HuH-7.5 (cell line): ENCODE data around the gene CA7.
"Not testable (repeated sequence)": the region's sequence is repeated elsewhere in the genome, so short reads cannot be mapped to it uniquely, and the experiment has no call there.

Source experiments
- DNase-seq: peaks from one replicate; pipeline ENCODE4 v3.0.0; 2011; ENCODE audit warnings: low spot score

CA7 gene

DNA sequence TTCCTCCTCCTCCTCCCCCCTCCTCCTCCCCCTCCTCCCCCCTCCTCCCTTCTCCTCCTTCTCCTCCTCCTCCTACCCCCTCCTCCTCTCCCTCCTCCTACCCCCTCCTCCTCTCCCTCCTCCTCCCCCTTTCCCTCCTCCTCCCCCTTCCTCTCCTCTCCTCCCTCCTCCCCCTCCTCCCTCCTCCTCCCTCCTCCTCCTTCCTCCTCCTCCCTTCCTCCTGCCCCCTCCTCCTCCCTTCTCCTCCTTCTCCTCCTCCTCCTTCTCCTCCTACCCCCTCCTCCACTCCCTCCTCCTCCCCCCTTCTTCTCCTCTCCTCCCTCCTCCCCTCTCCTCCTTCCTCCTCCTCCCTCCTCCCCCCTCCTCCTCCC is 29.5 kb downstream of the CA7 start:
- no peak for DNase-seq

DNA sequence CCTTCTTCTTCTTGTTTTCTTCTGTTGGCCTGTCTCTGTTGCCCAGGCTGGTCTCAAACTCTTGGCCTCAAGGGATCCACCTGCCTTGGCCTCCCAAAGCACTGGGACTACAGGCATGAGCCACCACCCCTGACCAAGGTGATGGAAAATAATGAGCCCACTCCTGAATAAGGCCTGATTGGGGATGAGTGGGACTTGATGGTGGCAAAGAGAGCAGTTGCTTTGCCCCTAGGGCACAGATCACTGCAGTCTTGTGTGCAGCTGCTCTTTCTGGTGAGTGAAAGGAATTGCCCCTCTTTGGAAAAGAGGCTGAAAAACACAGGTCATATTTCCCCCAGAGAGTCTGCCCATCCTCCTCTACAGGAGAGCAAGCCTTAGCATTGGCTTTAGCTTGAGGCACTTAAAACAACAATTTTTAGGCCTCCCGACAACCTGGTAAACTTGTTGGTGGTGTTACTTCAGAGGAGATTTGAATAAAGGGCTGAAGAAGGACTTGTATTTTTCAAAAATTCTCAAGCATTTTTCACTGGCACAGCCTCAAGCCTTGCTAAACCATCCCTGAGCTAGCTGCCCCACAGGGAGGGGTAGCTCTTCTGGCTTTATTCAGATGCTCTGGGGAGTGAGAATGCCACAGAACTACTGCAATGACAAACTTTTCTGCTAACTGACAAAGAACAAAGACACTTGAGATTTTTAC is 30.0 kb downstream of the CA7 start:
- DNase-seq = no peak

DNA sequence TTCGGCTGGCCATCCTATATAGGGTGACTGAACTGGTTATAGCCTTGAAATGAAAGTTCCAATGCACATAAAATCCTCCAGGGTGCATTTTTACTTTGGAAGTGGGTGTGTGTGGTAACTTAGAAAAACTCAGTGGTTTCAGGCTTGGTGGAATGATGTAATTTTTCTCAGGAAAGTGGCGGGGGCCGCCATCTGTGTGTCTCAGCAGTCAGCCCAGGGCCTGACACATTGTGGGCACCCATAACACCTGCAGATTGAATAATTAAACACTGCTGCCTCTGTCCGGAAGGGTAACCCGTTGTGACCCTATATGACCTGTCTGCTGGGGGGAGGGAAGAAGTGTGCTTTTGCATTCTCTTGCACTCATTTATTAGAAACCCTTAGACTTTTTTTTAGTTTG is 33.9 kb downstream of the CA7 start:
- no peak for DNase-seq

DNA sequence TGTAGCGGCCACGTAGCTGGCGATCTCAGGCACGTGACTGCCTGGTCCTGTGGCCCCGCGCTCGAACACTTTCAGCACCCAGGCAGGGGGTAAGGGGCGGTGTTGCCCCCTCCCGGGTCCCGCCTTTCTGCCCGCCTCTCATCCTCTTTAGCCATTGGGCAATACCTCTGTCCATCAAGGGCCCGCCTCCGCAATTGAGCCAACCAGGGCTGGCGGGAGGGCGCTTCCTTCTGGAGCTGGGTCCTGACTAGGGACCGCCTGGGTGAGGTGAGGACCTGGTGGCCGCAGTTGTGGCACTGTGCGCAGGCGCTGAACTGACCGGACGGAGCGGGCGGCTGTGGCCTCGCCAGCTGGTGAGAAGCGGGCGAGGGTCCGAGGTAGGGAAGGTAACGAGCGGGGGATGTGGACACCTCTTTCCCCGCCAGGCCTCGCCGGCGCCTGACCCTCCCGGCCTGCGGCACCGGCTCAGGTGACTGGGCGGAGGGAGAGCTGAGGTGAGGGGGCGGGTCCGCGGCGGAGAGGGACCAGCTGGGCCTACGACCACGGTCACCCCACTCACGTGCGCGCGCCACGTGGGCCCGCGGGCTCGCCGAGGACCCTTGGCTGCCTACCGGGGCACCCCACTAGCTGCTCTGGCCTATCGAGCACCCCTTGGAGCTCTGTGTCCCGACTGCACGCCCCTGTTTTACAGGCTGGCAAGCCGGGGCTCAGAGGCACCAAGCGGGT is 36.2 kb downstream of the CA7 start, which contains the start of gene PDP2:
Gene PDP2, plus strand, starts transcription at position 228 of the 726 bp plus-strand sequence. CDS start 3,770 bp downstream, outside the sequence.
- peak; percentile 83 for DNase-seq

DNA sequence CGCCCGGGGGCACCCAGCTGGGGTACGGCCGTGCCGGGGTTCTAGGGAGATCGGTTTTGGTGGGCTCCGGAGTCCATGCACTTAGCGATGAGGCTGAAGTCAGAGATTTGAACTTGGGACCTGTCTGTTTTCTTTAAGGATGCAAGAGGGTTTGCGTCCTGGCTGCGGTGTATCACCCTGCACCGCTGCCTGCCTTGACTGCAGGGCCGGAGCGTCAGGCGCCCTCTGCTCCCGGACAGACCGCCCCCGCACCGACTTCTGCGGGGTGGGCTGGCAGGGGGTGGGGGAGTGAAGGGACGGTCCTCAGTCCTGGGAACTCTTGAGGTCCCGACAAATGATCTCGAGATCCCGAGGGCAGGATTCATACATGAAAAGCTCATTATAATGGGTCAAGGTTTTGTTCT is 36.8 kb downstream of the CA7 start:
- DNase-seq = no peak

DNA sequence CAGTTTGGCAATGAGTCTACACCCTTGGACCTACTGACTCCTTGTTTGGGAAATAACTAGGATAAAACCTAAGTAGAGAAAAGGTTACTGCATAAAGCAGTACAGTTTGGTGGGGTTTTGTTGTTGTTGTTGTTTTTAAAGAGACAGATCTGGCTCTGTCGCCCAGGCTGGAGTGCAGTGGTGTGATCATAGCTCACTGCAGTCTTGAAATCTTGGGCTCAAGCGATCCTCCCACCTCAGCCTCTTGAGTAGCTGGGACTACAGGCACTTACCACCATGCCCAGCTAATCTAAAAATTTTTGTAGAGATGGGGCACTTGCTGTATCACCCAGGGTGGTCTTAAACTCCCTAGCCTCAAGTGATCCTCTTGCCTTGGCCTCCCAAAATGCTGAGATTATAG is 37.3 kb downstream of the CA7 start:
- DNase-seq = no peak

DNA sequence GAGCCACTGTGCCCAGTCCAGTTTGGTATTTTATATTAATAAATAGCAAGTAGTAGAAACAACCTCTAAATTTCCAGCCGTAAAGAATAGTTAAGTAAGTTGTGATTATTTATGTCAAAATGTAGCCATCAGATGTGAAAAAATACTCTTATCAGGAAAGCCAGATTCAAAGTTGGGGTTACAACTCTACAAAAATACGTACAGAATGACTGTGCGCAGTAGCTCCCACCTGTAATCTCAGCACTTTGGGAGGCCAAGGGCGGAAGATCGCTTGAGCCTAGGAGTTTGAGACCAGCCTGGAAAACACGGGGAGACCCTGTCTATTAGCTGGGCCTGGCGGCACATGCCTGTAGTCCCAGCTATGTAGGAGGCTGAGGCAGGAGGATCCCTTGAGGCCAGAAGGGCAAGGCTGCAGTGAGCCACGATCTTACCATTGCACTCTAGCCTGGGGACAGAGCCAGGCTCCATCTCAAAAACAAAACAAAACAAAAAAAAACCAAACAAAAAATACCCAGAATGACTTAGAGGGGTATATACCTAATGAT is 37.8 kb downstream of the CA7 start:
- no peak for DNase-seq

DNA sequence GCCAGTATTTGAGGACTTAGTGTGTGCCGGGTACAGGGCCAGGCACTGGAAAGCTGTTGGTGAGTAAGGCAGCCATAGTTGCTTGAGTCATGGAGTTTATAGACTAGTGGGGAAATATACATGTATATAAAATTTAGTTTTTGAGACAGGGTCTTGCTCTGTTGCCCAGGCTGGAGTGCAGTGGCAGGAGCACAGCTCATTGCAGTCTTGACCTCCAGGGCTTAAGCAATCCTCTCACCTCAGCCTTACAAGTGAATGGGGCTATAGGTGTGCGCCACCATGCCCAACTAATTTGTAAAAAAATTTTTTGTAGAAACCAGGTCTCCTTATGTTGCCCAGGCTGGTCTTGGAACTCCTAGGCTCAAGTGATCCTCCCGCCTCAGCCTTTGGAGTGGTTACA is 38.5 kb downstream of the CA7 start:
- no peak for DNase-seq

DNA sequence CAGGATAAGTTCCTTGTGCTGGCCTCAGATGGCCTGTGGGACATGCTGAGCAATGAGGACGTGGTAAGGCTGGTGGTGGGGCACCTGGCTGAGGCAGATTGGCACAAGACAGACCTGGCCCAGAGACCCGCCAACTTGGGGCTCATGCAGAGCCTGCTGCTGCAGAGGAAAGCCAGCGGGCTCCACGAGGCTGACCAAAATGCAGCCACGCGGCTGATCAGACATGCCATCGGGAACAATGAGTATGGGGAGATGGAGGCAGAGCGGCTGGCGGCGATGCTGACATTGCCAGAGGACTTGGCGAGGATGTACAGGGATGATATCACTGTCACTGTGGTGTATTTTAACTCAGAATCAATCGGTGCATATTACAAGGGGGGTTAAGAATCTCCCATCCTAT is 41.3 kb downstream of the CA7 start:
- DNase-seq = no peak

DNA sequence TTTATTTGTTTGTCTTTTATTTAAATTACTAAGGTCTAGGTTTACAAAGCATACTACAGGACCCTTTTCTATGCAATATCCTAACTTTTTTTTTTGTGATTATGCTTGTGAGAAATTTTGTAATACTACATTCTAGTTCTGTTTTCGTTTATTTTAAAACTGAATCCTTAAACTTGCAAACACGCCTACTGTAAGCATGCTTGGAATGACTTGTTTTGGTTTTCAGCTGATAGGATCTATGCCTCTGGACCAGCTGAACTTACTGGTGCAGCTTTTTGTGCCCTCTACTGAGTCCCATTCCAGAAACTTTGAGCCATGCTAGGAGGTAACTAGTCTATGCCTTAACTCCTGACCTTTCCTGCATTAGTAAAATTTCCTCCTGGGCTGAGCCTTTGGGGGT is 42.1 kb downstream of the CA7 start:
- DNase-seq = no peak

DNA sequence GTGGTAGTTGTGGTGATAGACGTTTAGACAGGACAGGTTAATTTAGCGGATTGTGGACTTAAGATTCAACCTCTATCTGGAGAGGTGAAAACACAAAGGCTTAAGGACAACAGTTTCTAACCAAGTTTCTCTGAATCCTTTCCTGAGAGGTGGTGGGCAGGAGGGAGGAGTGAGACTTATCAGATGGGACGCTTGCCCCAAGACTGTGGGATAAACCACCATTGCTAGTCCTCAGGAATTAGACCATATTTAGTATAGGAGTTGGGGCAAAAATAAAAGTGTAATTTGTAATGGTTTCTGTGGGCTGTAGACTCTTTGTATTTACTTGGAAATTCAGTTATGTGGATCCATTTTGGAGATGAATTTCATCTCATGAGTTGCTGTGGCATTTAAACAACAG is 42.7 kb downstream of the CA7 start:
- no peak for DNase-seq

DNA sequence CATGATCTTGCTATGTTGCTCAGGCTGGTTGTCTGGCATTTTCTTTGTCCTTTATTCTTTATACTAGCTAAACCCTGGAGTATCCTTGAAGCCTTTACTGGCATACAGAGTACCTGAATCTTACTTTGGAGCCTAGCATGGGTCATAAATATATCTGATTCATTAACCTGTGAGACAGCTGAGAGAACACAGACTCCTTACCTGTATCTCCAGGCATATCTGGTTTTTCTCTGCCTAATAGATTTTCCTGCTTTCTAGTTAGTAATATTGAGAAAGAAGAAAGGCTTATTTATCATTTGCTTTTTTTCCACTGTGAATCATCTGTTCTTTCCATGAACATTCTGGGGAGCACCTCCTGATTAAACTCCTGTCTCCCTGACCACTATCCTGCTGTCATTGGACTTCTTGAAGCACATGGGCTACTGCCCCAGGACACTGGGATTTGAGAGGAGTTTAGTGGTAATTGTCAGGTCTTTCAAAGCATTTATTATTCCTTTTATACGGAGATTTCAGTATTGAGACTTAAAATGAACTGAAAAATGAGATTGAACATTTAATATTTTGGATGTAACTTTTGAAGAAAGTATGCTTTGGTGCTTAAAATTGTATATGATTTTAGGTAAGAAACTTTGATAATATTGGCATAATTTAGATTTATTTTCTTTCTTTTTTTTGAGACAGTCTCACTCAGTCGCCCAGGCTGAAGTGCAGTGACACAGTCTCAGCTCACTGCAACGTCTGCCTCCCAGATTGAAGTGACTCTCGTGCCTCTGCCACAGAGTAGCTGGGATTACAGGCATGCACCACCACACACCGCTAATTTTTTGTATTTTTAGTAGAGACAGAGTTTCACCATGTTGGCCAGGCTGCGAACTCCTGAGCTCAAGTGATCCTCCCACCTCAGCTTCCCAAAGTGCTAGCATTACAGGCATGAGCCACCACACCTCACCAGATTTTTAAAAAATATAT is 44.7 kb downstream of the CA7 start:
- DNase-seq = no peak

DNA sequence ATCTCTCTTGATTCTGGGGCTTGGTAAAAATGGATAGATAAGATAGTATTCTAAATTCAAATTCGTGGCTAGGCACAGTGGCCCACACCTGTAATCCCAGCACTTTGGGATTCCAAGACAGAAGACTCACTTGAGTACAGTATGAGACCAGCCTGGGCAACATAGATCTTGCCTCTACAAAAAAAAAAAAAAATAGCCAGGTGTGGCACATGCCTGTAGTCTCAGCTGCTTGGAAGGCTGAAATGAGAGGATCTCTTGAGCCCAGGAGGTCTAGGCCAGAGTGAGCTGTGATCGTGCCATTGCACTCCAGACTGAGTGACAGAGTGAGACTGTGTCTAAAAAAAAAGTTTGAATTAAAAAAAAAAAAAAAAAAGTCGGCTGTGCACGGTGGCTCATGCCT is 45.4 kb downstream of the CA7 start:
- DNase-seq = no peak

DNA sequence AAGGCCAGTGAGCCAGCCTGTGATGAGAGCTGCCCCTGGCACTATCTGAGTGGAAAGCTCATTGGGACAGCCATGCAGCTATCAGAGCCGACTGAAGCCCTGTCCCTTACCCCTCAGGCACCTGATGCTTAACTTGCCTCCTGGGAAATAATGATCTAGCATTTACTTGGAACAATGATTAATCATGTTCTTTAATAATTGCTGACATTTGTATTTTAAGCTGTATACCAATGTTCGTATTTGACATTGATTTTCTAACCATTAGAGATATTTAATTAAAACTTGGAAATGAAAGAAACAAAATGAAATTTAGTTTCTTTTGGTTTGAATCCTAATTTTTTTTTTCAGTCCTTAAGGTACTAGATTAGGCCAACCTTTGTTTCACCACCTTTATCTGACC is 46.6 kb downstream of the CA7 start:
- DNase-seq = no peak

DNA sequence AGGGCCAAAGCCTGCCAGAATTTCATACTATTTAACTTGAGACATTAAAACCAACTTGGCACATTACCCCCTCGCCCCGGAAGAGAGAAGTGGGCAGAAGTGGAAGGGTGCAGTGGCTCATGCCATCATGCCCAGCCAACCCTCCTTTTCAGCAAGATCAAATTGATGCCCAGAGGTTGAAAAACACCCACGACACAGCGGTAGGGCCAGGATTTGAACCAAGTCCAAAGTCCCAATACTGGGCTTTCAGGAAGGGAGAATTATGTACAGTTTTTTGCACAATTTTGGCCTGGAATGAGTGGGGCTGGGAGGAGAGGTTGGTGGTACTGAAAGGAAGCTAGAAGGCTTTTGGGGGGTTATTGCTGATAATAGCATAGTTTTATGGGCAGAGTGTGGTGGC is 47.1 kb downstream of the CA7 start:
- no peak for DNase-seq

DNA sequence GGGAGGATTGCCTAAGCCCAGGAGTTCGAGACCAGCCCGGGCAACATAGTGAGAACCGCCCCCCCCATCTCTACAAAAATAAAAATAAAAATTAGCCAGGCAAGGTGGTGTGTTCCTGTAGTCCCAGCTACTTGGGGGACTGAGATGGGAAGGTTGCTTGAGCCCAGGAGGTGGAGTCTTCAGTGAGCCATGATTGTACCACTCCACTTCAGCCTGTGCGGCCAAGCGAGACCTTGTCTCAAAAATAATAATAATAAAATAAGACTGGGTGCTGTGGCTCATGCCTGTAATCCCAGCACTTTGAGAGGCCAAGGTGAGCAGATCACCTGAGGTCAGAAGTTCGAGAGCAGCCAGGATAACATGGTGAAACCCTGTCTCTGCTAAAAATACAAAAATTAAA is 47.6 kb downstream of the CA7 start:
- no peak for DNase-seq

DNA sequence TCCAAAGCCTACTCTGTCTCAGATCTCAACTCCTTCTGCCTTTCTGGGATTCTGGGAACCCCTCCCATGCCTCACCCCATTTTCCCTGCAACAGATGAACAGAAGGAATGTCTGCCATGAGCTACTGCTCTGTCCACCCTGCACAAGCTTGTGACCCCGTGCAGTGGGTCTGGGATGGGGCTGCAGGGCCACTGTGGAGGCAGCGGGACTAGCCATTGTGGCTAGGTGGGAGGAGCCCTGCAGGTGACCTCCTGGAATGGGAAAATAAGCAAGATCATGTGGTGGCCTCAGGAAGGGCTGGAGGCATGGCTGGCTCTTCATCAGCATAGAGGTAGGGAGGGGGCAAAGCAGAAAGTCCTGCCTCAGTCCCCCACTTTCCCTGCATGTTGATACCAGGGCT is 49.8 kb downstream of the CA7 start:
- DNase-seq = no peak

DNA sequence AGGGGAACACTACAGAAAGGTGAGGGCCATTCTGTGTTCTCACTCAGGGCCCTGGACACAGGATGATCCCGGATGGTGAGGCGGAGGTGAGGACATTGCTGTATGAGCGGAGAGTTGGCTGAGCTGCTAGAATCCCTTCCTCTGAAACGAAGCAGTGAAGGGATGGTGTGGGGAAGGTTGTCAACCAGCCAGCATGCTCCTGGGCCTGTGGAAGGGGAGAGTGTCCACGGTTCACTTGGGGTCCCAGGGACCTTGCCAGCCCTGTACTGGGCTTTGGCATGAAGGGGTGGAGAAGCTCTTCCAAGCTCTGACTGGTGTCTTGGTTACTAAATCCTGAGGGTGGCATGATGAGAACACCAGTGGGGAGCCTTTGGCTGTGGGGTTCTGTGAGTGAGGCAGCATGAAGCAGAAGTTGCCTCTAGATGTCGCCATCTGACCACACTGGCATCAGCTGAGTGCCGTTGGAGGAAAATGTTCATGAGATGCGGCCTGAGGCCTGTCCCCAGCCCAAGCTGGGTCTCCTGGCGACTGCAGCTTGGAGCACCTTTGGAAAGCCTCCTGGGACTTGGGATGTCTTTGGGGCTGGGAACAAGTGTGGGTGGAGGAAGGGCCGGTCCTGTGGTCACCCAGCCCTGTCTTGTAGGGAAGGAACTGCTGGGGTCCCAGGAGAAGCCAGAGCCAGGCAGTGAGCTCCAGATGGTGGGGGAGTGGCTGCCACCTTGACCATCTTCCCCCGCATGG is 50.9 kb downstream of the CA7 start:
- no peak for DNase-seq

DNA sequence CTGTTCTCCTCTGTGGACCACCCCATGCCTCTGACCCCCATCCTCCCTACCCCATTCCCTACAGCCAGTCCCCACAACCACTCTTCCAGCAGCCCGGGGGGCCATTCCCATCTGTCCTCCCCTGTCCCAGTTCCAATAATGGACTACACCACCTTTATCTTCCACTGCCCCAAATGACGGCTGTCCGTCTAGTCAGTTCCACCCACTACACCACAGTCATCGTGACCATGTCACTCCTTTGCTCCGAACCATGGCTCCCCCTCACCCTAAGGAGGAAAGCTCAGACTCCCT is 51.4 kb downstream of the CA7 start:
- no peak for DNase-seq

DNA sequence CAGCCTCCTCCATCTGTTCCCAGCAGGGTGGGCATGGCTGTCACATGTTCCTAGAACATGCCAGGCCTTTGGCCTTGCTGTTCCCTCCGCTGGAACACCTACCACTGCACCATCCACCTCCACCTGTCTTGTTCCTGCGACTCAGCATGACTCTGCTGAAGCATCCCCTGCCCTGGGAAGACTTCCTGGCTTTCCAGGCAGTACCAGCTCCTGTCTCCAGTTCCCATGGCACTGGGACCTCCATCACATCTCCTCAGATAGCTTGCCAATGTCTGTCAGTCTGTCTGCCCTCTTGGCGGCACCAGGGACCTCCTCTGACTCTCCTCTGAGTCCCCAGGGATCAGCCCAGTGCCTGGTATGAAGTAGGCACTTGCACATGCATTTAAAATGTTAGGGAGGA is 51.8 kb downstream of the CA7 start:
- DNase-seq = no peak

DNA sequence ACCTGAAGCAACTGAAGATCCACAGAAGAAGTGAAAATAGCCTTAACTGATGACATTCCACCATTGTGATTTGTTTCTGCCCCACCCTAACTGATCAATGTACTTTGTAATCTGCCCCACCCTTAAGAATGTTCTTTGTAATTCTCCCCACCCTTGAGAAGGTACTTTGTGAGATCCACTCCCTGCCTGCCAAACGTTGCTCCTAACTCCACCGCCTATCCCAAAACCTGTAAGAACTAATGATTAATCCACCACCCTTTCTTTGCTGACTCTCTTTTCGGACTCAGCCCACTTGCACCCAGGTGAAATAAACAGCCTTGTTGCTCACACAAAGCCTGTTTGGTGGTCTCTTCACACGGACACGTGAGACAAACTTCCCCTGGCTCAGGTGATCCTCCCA is 52.5 kb downstream of the CA7 start:
- DNase-seq = not testable (repeated sequence)

DNA sequence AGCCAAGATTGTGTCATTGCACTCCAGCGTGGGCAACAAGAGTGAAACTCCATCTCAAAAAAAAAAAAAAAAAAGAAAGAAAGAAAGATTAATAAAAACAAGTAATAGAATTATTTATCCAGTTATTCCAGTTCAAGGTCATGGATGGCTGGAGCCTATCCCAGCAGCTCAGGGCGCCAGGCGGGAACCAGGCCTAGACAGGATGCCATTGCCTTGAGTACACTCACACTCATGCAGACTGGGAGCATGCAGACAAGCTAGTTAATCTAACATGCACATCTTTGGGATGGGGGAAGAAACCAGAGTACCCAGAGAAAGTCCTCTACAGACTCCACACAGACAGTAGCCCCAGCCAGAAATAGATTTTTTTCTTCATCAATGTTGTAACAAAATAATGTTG is 54.0 kb downstream of the CA7 start:
- no peak for DNase-seq
